SU-DHL-6 (cell line): ENCODE measurements around the gene EYA2.

ENCODE experiments used
- H2AFZ ChIP-seq: fragments of 200-600 bp; sonication (generic); 2 replicates; pipeline ENCODE4 v1.6.1; 2014; ENCODE audit warnings: low read depth, mild to moderate bottlenecking, moderate library complexity, mixed read lengths, antibody characterized with exemption, low read length; ENCODE audit not compliant: severe bottlenecking
- H3F3A ChIP-seq: fragments of 200-600 bp; shearing (Covaris generic); 2 replicates; pipeline ENCODE4 v1.6.0; 2016; ENCODE audit warnings: antibody characterized with exemption, mild to moderate bottlenecking; ENCODE audit not compliant: insufficient read depth
- H3K27ac ChIP-seq: fragments of 200-600 bp; sonication (generic); 2 replicates; pipeline ENCODE4 v1.5.1; 2016; ENCODE audit warnings: low read depth, mild to moderate bottlenecking, low read length, moderate library complexity, mixed read lengths
- H3K27me3 ChIP-seq: fragments of 200-600 bp; sonication (generic), shearing (Covaris generic); 2 replicates; pipeline ENCODE4 v1.6.0; 2014; ENCODE audit warnings: mild to moderate bottlenecking, low read length
- H3K36me3 ChIP-seq: fragments of 200-600 bp; sonication (generic); 2 replicates; pipeline ENCODE4 v1.6.1; 2014; ENCODE audit warnings: mild to moderate bottlenecking, low read length, mixed read lengths
- H3K4me2 ChIP-seq: fragments of 300-600, 200-600 bp; shearing (Covaris generic), sonication (generic); 2 replicates; pipeline ENCODE4 v1.6.0; 2014; ENCODE audit warnings: low read length, low read depth, mild to moderate bottlenecking; ENCODE audit not compliant: poor library complexity, severe bottlenecking
- H3K4me3 ChIP-seq: fragments of 200-600 bp; sonication (generic); 2 replicates; pipeline ENCODE4 v1.5.1; 2014; ENCODE audit warnings: antibody characterized with exemption, low read length, mild to moderate bottlenecking, mixed read lengths; ENCODE audit not compliant: insufficient read depth, poor library complexity, severe bottlenecking
- H3K79me2 ChIP-seq: fragments of 200-600 bp; sonication (generic); 2 replicates; pipeline ENCODE4 v1.6.1; 2014; ENCODE audit warnings: mild to moderate bottlenecking, low read length, moderate library complexity; ENCODE audit not compliant: insufficient read depth
- H3K9ac ChIP-seq: fragments of 200-600 bp; sonication (generic); 2 replicates; pipeline ENCODE4 v1.7.0; 2014; ENCODE audit warnings: mild to moderate bottlenecking, low read length
- H3K9me2 ChIP-seq: fragments of 200-600 bp; sonication (generic); replicated peaks from 2 replicates; pipeline ENCODE4 v1.6.1; 2014; ENCODE audit warnings: low read length; ENCODE audit not compliant: insufficient read depth
- H3K9me3 ChIP-seq: fragments of 200-600 bp; sonication (generic); 2 replicates; pipeline ENCODE4 v1.6.1; 2014; ENCODE audit warnings: low read length, mixed read lengths; ENCODE audit not compliant: insufficient read depth
- H4K20me1 ChIP-seq: fragments of 200-600 bp; sonication (generic); 2 replicates; pipeline ENCODE4 v1.6.1; 2014; ENCODE audit warnings: low read depth, mild to moderate bottlenecking, antibody characterized with exemption, low read length, moderate library complexity, mixed read lengths
- CTCF ChIP-seq: fragments of 200-600 bp; sonication (generic); IDR thresholded peaks from one replicate; pipeline ENCODE4 v1.5.1; 2017; ENCODE audit warnings: antibody characterized with exemption, mild to moderate bottlenecking, low read length, moderate library complexity; ENCODE audit not compliant: insufficient read depth, poor library complexity, severe bottlenecking
- EZH2phosphoT487 ChIP-seq: fragments of 200-600 bp; sonication (generic), shearing (Covaris generic); conservative IDR thresholded peaks from 2 replicates; pipeline ENCODE4 v1.6.1; 2018; ENCODE audit warnings: mild to moderate bottlenecking, antibody characterized with exemption, low read length, moderate library complexity, mixed read lengths

EYA2 gene

GRCh38 chr20:47030271-47030810 lies 135.7 kb downstream of the EYA2 start:
- TF ChIP-seq EZH2phosphoT487, result no peak
- no peak for TF ChIP-seq CTCF
- Histone ChIP-seq H4K20me1 (no peaks in the 10 kb centered on the region), H3K9me2 (no peaks in the 10 kb centered on the region), H3K4me2 (no peak overlapping the region), H3K36me3 (no peaks in the 10 kb centered on the region), H3K4me3 (no peak overlapping the region), H3K79me2 (no peaks in the 10 kb centered on the region), H3F3A (no peaks in the 10 kb centered on the region), H3K27me3 (no peaks in the 10 kb centered on the region), H3K9me3 (no peaks in the 10 kb centered on the region), H3K27ac (no peak overlapping the region), H2AFZ (no peak overlapping the region), H3K9ac (no peak overlapping the region)

- Histone ChIP-seq H3K4me2 (no peak overlapping the region), H3K4me3 (no peak overlapping the region), H3K27ac (no peak overlapping the region), H3K36me3 (no peaks in the 10 kb centered on the region), H2AFZ (no peak overlapping the region), H3F3A (no peaks in the 10 kb centered on the region), H3K9me3 (no peaks in the 10 kb centered on the region), H3K27me3 (no peaks in the 10 kb centered on the region), H3K9ac (no peak overlapping the region), H3K79me2 (no peaks in the 10 kb centered on the region), H4K20me1 (no peaks in the 10 kb centered on the region), H3K9me2 (no peaks in the 10 kb centered on the region)
- no peak for TF ChIP-seq CTCF
- TF ChIP-seq EZH2phosphoT487, result no peak
These were observed 136.4 kb downstream of the EYA2 start for GRCh38 chr20:47031004-47031403.

- H3K36me3 ChIP-seq, result no peaks in the 10 kb centered on the region
- no peaks in the 10 kb centered on the region for H3F3A ChIP-seq
- no peak overlapping the region for H2AFZ ChIP-seq
- TF ChIP-seq EZH2phosphoT487, result no peak
- TF ChIP-seq CTCF, result no peak
- no peaks in the 10 kb centered on the region for H4K20me1 ChIP-seq
- H3K4me2 ChIP-seq, result no peak overlapping the region
- H3K4me3 ChIP-seq, result no peak overlapping the region
- no peak overlapping the region for H3K27ac ChIP-seq
- no peaks in the 10 kb centered on the region for H3K79me2 ChIP-seq
- no peaks in the 10 kb centered on the region for H3K9me3 ChIP-seq
- H3K27me3 ChIP-seq, result no peaks in the 10 kb centered on the region
- H3K9ac ChIP-seq, result no peak overlapping the region
- no peaks in the 10 kb centered on the region for H3K9me2 ChIP-seq
These were observed 137.2 kb downstream of the EYA2 start for GRCh38 chr20:47031821-47032220.
